GM12892 (cell line): Measurements from ENCODE around the gene CUBN.

Experiments
- POLR2A ChIP-seq: IDR thresholded peaks from 2 replicates; pipeline ENCODE4 v1.6.1; 2011; ENCODE audit warnings: low read depth, low read length, control low read depth
- POLR2AphosphoS5 ChIP-seq: IDR thresholded peaks from 2 replicates; pipeline ENCODE4 v1.6.1; 2011; ENCODE audit warnings: low read depth, low read length, control low read depth

DNA sequence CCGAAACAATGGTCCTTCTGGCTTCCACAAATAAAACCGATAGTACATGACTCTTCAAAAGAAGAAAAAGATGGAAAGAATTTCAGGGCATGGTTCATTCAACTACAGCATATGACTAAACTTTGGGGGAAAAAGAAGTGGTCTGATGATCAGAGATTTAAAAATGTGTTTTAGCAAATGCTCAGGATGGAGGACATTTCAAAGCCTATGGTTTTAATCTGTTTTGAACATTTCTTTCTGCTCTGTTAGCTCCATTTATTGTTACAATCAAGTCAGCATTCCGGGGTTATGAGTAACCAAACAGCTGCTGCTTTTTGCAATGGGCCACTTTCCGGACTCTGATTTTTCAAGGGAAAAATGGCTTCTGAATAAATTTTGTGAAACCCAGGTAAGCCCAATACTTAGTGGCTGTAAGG is 142.4 kb downstream of the CUBN start:
- TF ChIP-seq POLR2A, result no peak
- TF ChIP-seq POLR2AphosphoS5, result no peak
